Natural killer cell (primary cell): ENCODE data around the gene NPY4R2. TPM values are rescaled to one million over a fixed set of nuclear protein-coding genes. Genes with fewer than 3 reads are reported as not detected.
"Not testable (repeated sequence)": the region's sequence is repeated elsewhere in the genome, so short reads cannot be mapped to it uniquely, and the experiment has no call there.

Experiments
- ATAC-seq, 3 donors: fragments of 150-1000 bp in 2 of 3; fragments of 200-7000 bp in 1 of 3; cut with Tn5 transposase; 1 replicate in 1 of 3; 2 replicates in 2 of 3; pipeline ENCODE4 v1.10.0; 2021; ENCODE audit warnings: mild to moderate bottlenecking in 2 of 3, moderate library complexity in 2 of 3
- DNase-seq, 2 donors: peaks; one replicate each; pipeline versions ENCODE4 v3.0.0 to v3.0.0-alpha.2; 2013 to 2021; ENCODE audit warnings: mixed read lengths in 1 of 2
- H3K27ac ChIP-seq: one replicate; pipeline ENCODE4 v1.5.1; 2013; ENCODE audit warnings: mild to moderate bottlenecking, low read length
- H3K27me3 ChIP-seq: one replicate; pipeline ENCODE4 v1.6.1; 2013; ENCODE audit warnings: low read length; ENCODE audit not compliant: control insufficient read depth, insufficient read depth
- H3K36me3 ChIP-seq: one replicate; pipeline ENCODE4 v1.6.1; 2013; ENCODE audit warnings: low read length; ENCODE audit not compliant: control insufficient read depth, insufficient read depth
- H3K4me1 ChIP-seq: one replicate; pipeline ENCODE4 v1.6.1; 2013; ENCODE audit warnings: low read length; ENCODE audit not compliant: control insufficient read depth, insufficient read depth
- H3K4me3 ChIP-seq: one replicate; pipeline ENCODE4 v1.5.1; 2013; ENCODE audit warnings: low read length
- H3K9me3 ChIP-seq: one replicate; pipeline ENCODE4 v1.6.1; 2013; ENCODE audit warnings: low read length; ENCODE audit not compliant: control insufficient read depth, insufficient read depth
- H3K27ac Mint-ChIP-seq, 2 donors: one replicate each; pipeline ENCODE4 v1.8.0; 2022; ENCODE audit warnings: mild to moderate bottlenecking in 2 of 2, mixed read lengths in 2 of 2, moderate library complexity in 1 of 2
- H3K27me3 Mint-ChIP-seq, 2 donors: one replicate each; pipeline ENCODE4 v1.8.0; 2022; ENCODE audit warnings: low read depth in 2 of 2, mixed read lengths in 2 of 2
- H3K36me3 Mint-ChIP-seq: one replicate; pipeline ENCODE4 v1.8.0; 2022; ENCODE audit warnings: mixed read lengths
- H3K4me1 Mint-ChIP-seq, 2 donors: one replicate each; pipeline ENCODE4 v1.8.0; 2022; ENCODE audit warnings: mixed read lengths in 2 of 2
- H3K4me3 Mint-ChIP-seq: one replicate; pipeline ENCODE4 v1.8.0; 2022; ENCODE audit warnings: mild to moderate bottlenecking, moderate library complexity, mixed read lengths
- H3K9me3 Mint-ChIP-seq, 2 donors: one replicate each; pipeline ENCODE4 v1.8.0; 2022; ENCODE audit warnings: mixed read lengths in 2 of 2
- WGBS: methylation state at CpG from one replicate; pipeline ENCODE4 v1.1.7; 2013; ENCODE audit warnings: missing lambda C conversion rate; ENCODE audit not compliant: insufficient coverage; 5-methylcytosine and 5-hydroxymethylcytosine counted together
- intact Hi-C: fragments of 100-400 bp; cut with micrococcal nuclease; formaldehyde crosslinking; loops from one replicate; pipeline ENCODE4 v1.14.2; 2022
- total RNA-seq, 4 donors: library from RNA; stranded (reverse); fragments of 120-200 nt in 1 of 4; gene quantifications; one replicate each; pipeline versions ENCODE4 v1.2.3 to v1.2.4, GENCODE V29; 2013 to 2022

NPY4R2 gene
- total RNA-seq, 3 donors from 2014 or later (not counting 1 experiment from before 2014, with no cell fraction given), result not detected

GRCh38 chr10:47937634-47938033 is 19.2 kb downstream of the NPY4R2 start:
- H3K4me1 ChIP-seq, H3K27ac Mint-ChIP-seq, H3K36me3 ChIP-seq, H3K4me3 ChIP-seq, H3K9me3 ChIP-seq, intact Hi-C loops, H3K4me3 Mint-ChIP-seq, ATAC-seq, H3K27me3 ChIP-seq, H3K27me3 Mint-ChIP-seq, H3K36me3 Mint-ChIP-seq, H3K27ac ChIP-seq, H3K9me3 Mint-ChIP-seq, H3K4me1 Mint-ChIP-seq, DNase-seq: not testable (repeated sequence)
- WGBS, result no CpG with 5 or more reads among the region's 3 CpGs

DNA sequence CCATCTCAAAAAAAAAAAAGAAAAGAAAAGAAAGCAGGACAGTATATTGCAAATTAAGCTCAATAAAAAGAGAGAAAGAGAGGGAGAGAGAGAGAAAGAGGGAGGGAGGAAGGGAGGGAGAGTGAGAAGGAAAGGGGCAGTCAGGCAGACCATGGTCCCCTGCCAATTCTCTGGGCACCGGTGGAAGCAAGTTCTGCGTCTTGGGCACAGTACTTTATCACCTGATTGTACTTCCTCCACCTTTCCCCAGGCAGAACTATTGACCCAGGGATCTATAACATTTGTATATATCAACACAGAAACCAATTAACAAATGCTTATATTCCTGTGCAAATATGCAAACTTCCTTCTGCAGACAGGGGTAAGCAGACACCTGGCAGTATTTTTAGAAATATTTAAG is 22.4 kb downstream of the NPY4R2 start:
- H3K4me3 Mint-ChIP-seq, DNase-seq, H3K27ac Mint-ChIP-seq, H3K4me1 Mint-ChIP-seq, intact Hi-C loops, H3K27ac ChIP-seq, H3K36me3 ChIP-seq, H3K4me3 ChIP-seq, H3K36me3 Mint-ChIP-seq, H3K4me1 ChIP-seq, H3K27me3 Mint-ChIP-seq, H3K9me3 Mint-ChIP-seq, ATAC-seq, H3K27me3 ChIP-seq, H3K9me3 ChIP-seq: not testable (repeated sequence)
- WGBS, result no CpG with 5 or more reads among the region's 2 CpGs

DNA sequence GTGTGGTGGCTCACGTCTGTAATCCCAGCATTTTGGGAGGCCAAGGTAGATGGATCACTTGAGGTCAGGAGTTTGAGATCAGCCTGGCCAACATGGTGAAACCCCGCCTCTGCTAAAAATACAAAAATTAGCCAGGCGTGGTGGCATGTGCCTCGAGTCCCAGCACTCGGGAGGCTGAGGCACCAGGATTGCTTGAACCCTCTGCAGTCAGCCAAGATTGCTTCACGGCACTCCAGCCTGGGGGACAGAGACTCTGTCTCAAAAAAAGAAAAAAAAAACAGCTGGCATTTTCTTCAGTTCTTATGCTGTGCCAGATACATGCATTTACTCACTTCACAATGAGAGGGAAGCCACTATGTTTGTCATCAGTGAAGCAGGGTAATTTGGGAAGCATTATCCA is 22.9 kb downstream of the NPY4R2 start:
- H3K27ac ChIP-seq, H3K4me3 ChIP-seq, H3K4me1 ChIP-seq, H3K27me3 ChIP-seq, H3K36me3 ChIP-seq, H3K9me3 Mint-ChIP-seq, H3K9me3 ChIP-seq, H3K27me3 Mint-ChIP-seq, intact Hi-C loops, H3K4me1 Mint-ChIP-seq, H3K4me3 Mint-ChIP-seq, ATAC-seq, H3K27ac Mint-ChIP-seq, H3K36me3 Mint-ChIP-seq, DNase-seq: not testable (repeated sequence)
- 90% methylated on average over 4 of the region's 6 CpGs for WGBS

DNA sequence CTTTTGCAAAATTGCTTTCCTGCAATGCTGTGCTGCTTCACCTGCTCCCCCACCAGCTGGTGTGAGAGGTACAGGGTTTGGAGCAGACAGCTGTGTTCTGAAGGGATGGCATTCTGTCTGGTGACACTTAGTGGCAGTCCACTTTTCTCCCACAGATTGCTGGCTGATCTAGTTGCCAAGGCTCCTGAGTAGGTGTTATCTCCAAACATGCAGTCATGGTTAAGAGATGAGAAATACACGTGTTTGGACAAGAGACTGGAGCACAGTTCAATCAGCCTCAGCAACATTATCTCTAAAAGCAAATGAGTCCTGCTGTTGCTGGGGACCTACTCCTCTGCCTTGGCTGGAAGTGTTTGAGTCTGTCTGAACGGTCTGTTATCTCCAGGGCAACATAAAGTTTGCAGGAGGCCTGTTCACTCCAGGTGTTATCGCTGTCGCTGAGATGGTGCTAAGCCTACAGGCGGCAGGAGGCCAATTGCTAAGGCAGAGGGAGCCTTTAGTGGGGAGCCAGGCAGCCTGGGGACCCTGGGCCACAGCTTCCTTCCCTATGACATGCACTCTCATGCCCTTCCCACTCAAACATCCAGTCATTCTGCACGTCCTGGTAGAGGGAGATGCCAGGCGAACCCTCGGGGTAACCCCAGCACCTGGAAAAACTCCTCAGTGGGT is 24.0 kb downstream of the NPY4R2 start:
- H3K9me3 ChIP-seq, H3K4me3 ChIP-seq, H3K4me3 Mint-ChIP-seq, H3K4me1 ChIP-seq, H3K27me3 ChIP-seq, H3K36me3 ChIP-seq, H3K9me3 Mint-ChIP-seq, intact Hi-C loops, H3K27ac ChIP-seq, H3K27me3 Mint-ChIP-seq, DNase-seq, H3K36me3 Mint-ChIP-seq, H3K27ac Mint-ChIP-seq, ATAC-seq, H3K4me1 Mint-ChIP-seq: not testable (repeated sequence)
- no CpG with 5 or more reads among the region's 8 CpGs for WGBS

- H3K27me3 ChIP-seq, DNase-seq, H3K4me3 Mint-ChIP-seq, intact Hi-C loops, H3K4me3 ChIP-seq, H3K27me3 Mint-ChIP-seq, H3K9me3 ChIP-seq, ATAC-seq, H3K4me1 ChIP-seq, H3K4me1 Mint-ChIP-seq, H3K36me3 Mint-ChIP-seq, H3K27ac Mint-ChIP-seq, H3K9me3 Mint-ChIP-seq, H3K27ac ChIP-seq, H3K36me3 ChIP-seq: not testable (repeated sequence)
- WGBS, result no CpG with 5 or more reads among the region's 4 CpGs
Observed at GRCh38 chr10:47943328-47943727, 24.9 kb downstream of the NPY4R2 start.

GRCh38 chr10:47947424-47947823 is 29.0 kb downstream of the NPY4R2 start:
- intact Hi-C loops, H3K4me1 Mint-ChIP-seq, H3K27ac Mint-ChIP-seq, H3K4me3 ChIP-seq, H3K4me1 ChIP-seq, H3K27me3 ChIP-seq, H3K36me3 ChIP-seq, H3K27ac ChIP-seq, H3K9me3 Mint-ChIP-seq, DNase-seq, H3K36me3 Mint-ChIP-seq, H3K27me3 Mint-ChIP-seq, H3K4me3 Mint-ChIP-seq, ATAC-seq, H3K9me3 ChIP-seq: not testable (repeated sequence)
- no CpG with 5 or more reads among the region's 1 CpG for WGBS

DNA sequence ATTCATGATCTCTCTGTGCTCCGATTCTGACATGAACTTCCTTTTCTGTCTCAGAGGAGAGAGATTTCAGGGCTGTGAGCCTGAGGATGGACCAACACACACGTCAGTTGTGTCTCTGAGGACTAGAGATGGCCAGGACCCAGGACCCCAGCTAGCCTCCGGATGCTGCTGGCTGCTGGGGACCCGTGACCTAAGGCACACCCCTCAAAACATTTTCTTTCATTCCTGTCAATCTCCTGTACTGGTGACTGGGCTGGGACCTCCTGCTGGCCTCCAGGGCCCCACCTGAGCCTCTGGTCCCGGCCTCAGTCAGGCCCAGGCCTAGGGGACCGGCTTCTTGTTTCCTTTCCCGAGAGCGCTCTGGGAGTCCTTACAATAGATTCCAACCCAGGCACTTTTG is 38.7 kb downstream of the NPY4R2 start:
- H3K4me1 ChIP-seq, H3K36me3 ChIP-seq, H3K4me3 ChIP-seq, H3K4me3 Mint-ChIP-seq, H3K27me3 ChIP-seq, H3K9me3 ChIP-seq, H3K36me3 Mint-ChIP-seq, H3K27ac Mint-ChIP-seq, H3K4me1 Mint-ChIP-seq, H3K27ac ChIP-seq, intact Hi-C loops, H3K9me3 Mint-ChIP-seq, DNase-seq, ATAC-seq, H3K27me3 Mint-ChIP-seq: not testable (repeated sequence)
- WGBS, result 85% methylated on average over 7 of the region's 8 CpGs

DNA sequence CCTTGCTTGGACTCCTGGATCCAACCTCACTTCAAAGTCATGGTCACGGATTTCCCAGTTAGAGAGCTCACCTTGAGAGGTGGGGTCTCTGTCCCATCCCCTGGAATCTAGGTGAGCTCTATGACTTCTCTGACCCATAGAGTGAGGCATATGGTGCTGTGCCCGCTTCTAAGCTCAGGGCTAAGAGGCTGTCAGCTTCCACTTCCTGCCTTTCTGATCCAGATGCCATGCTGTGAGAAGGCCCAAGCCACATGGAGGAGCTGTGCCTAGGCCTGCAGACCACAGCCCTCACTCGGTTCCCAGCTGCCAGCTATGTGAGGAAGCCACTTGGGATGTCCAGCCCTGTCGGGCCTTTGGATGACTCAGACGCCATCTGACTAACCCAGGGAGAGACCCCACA is 41.2 kb downstream of the NPY4R2 start:
- H3K27me3 Mint-ChIP-seq, DNase-seq, H3K9me3 ChIP-seq, H3K9me3 Mint-ChIP-seq, H3K4me3 ChIP-seq, H3K27me3 ChIP-seq, H3K36me3 Mint-ChIP-seq, H3K27ac ChIP-seq, H3K4me3 Mint-ChIP-seq, H3K4me1 ChIP-seq, ATAC-seq, H3K36me3 ChIP-seq, H3K4me1 Mint-ChIP-seq, intact Hi-C loops, H3K27ac Mint-ChIP-seq: not testable (repeated sequence)
- WGBS, result 60% methylated on average over 1 of the region's 5 CpGs
